Loucy (cell line): Measurements from ENCODE around the gene SIRPB2.

Source experiments
- CTCF ChIP-seq: fragments of 200-600 bp; sonication (generic); conservative IDR thresholded peaks from 2 replicates; pipeline ENCODE4 v1.5.1; 2014; ENCODE audit warnings: mild to moderate bottlenecking, antibody characterized with exemption, low read length
- EZH2phosphoT487 ChIP-seq: fragments of 200-600 bp; IDR thresholded peaks from 2 replicates; pipeline ENCODE4 v1.6.1; 2018; ENCODE audit warnings: antibody characterized with exemption, mild to moderate bottlenecking, moderate library complexity, borderline replicate concordance

- TF ChIP-seq CTCF (no peak), EZH2phosphoT487 (no peak)
Measured at GRCh38 chr20:1467355-1468116, 23.7 kb downstream of the SIRPB2 start.
